Spinal cord (tissue), 10 donors: ENCODE measurements around the gene TMEM208. TPM values are rescaled to one million over a fixed set of nuclear protein-coding genes. Genes with fewer than 3 reads are reported as not detected.
A peak's percentile ranks its signal among the peaks of the same experiment; 100 is the strongest.

ENCODE experiments used
- DNase-seq, 6 donors: peaks; one replicate each; pipeline versions ENCODE4 v3.0.0 to v3.0.0-alpha.2; 2013 to 2015; ENCODE audit warnings: low spot score in 6 of 6, low read depth in 4 of 6
- H3K27ac ChIP-seq: one replicate; pipeline ENCODE4 v1.5.1; 2013; ENCODE audit warnings: low read depth, low read length, control low read depth
- H3K27me3 ChIP-seq: one replicate; pipeline ENCODE4 v1.6.1; 2013; ENCODE audit warnings: low read length; ENCODE audit not compliant: control insufficient read depth, insufficient read depth
- H3K36me3 ChIP-seq: one replicate; pipeline ENCODE4 v1.6.1; 2013; ENCODE audit warnings: low read length; ENCODE audit not compliant: control insufficient read depth, insufficient read depth
- H3K4me1 ChIP-seq: one replicate; pipeline ENCODE4 v1.6.1; 2013; ENCODE audit warnings: low read length; ENCODE audit not compliant: control insufficient read depth, insufficient read depth
- H3K4me3 ChIP-seq: one replicate; pipeline ENCODE4 v1.5.1; 2013; ENCODE audit warnings: low read depth, low read length, control low read depth
- H3K9me3 ChIP-seq: one replicate; pipeline ENCODE4 v1.6.1; 2013; ENCODE audit warnings: low read length; ENCODE audit not compliant: control insufficient read depth, insufficient read depth
- WGBS: methylation state at CpG from one replicate; pipeline ENCODE4 v1.1.5; 2013; ENCODE audit warnings: missing lambda C conversion rate; ENCODE audit not compliant: insufficient coverage; 5-methylcytosine and 5-hydroxymethylcytosine counted together
- polyA plus RNA-seq, 2 donors: library from polyadenylated mRNA; unstranded; fragments of 120-200 nt; gene quantifications; one replicate each; pipeline ENCODE4 v1.2.1, GENCODE V29; 2013; ENCODE audit not compliant: insufficient read length in 2 of 2
- total RNA-seq, 2 donors: library from RNA; depleted of rRNA in 1 of 2; stranded (reverse); fragments of 120-200 nt in 1 of 2; fragments of >200 nt in 1 of 2; gene quantifications; one replicate each; pipeline versions ENCODE4 v1.2.3 to v1.2.4, GENCODE V29; 2013 to 2014
- donor health status: healthy.

The TMEM208 gene
- total and polyA plus RNA-seq, 4 donors: 18.8 to 57.4 (median 45.7) TPM

GRCh38 chr16:67216612-67217490 lies 10.1 kb upstream of the TMEM208 start:
- no peaks in the 10 kb centered on the region for H3K9me3 ChIP-seq
- H3K27ac ChIP-seq: no peak overlapping the region
- H3K4me3 ChIP-seq: no peak overlapping the region
- H3K36me3 ChIP-seq: peaks cover 40% of the 10 kb centered on the region
- H3K4me1 ChIP-seq: no peaks in the 10 kb centered on the region
- no peaks in the 10 kb centered on the region for H3K27me3 ChIP-seq
- 78% methylated on average over 15 of the region's 18 CpGs for WGBS
- no peak for DNase-seq

DNA sequence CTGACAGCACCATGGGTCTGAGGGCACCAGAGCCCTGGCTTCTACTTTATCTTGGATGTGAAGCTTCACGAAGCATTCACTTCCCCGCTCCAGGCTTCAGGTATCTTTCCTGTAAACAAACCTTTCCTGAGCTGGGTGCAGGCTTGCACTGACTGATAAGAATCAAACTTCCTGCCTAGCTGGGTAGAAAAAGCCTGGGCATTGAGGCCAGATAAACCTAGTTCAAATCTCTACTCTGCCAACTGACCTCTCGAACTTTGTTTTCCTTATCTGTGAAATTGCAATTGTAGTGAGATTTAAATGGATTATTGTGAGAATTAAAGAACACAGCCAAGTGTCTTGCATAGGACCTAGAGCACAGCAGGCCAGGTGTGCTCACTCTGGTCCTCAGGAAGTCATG lies 2.9 kb upstream of the TMEM208 start:
- peaks cover 28% of the 10 kb centered on the region for H3K4me1 ChIP-seq
- no peaks in the 10 kb centered on the region for H3K27me3 ChIP-seq
- no peak overlapping the region for H3K4me3 ChIP-seq
- no peak overlapping the region for H3K27ac ChIP-seq
- 100% methylated on average over 2 of the region's 3 CpGs for WGBS
- H3K9me3 ChIP-seq: no peaks in the 10 kb centered on the region
- DNase-seq: no peak
- H3K36me3 ChIP-seq: peaks cover 23% of the 10 kb centered on the region

DNA sequence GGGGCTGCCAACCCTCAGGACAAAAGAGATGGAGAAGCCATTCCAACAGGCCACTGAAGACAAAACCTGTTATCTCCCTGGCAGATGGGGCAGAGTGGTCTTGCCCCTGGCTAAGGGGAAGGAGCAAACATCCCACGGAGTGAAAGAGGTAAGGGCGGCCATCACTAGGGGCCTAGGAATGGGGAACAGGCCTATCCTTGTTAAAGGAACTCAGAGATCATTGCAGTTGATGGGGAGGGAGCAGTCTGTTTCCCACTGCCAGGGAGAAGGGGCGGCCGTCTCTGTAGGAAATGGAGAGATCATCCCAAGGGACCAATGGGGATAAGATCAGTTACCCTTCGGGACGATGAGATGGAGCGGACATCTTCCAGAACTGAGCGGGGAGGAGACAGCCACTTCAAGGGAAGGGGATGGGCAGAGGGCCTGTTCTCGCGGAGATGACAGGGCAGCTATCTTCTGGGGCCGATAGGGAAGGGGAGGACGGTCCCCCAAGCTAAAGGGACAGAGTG lies 581 bp upstream of the TMEM208 start:
- H3K27ac ChIP-seq: peak overlapping the region; percentile 44
- peaks cover 46% of the 10 kb centered on the region for H3K36me3 ChIP-seq
- no peaks in the 10 kb centered on the region for H3K27me3 ChIP-seq
- no peaks in the 10 kb centered on the region for H3K9me3 ChIP-seq
- 6% methylated on average over 12 of the region's 12 CpGs for WGBS
- peaks cover 28% of the 10 kb centered on the region for H3K4me1 ChIP-seq
- peak overlapping the region; percentile 94 for H3K4me3 ChIP-seq
- DNase-seq: no peak

- H3K4me3 ChIP-seq: peak overlapping the region; percentile 94
- H3K27me3 ChIP-seq: no peaks in the 10 kb centered on the region
- H3K9me3 ChIP-seq: no peaks in the 10 kb centered on the region
- peaks cover 58% of the 10 kb centered on the region for H3K36me3 ChIP-seq
- 15% methylated on average over 11 of the region's 12 CpGs for WGBS
- no peak overlapping the region for H3K27ac ChIP-seq
- DNase-seq: no peak
- H3K4me1 ChIP-seq: peaks cover 28% of the 10 kb centered on the region
Observed at GRCh38 chr16:67227567-67227921, 614 bp downstream of the TMEM208 start.

DNA sequence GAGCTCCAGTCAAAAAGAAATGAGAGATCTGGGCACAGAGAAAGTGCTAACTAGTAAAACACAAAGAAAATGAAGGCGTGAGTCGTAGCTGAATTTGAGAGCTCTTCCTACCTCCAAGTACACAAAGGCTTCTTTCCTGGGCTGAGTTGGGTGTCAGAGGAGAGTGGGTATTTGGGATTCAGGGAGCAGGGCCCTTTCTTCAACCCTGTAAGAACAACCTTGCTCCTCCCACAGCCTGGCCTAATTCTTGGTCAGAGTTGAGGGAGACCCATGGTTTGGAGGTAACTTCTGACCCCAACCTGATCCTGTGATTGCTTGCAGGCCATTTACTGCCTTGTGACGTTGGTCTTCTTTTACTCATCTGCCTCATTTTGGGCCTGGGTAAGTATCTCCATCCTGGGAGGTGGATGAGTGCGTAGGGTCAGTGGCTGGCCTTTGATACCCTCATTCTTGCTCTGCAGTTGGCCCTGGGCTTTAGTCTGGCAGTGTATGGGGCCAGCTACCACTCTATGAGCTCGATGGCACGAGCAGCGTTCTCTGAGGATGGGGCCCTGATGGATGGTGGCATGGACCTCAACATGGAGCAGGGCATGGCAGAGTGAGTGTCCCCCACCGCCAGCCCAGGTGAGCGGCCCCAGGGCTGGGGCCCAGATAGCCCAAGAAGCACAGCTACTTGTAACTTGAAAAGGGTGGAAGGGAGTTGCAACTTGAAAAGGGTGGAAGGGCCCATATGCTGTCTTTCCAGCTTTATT lies 1.3 kb downstream of the TMEM208 start:
- H3K36me3 ChIP-seq: peaks cover 55% of the 10 kb centered on the region
- no peaks in the 10 kb centered on the region for H3K27me3 ChIP-seq
- peak overlapping the region; percentile 94 for H3K4me3 ChIP-seq
- H3K4me1 ChIP-seq: peaks cover 28% of the 10 kb centered on the region
- H3K9me3 ChIP-seq: no peaks in the 10 kb centered on the region
- 95% methylated on average over 7 of the region's 9 CpGs for WGBS
- no peak overlapping the region for H3K27ac ChIP-seq
- DNase-seq: no peak

- no peak for DNase-seq
- Histone ChIP-seq H3K4me1 (peaks cover 28% of the 10 kb centered on the region), H3K9me3 (no peaks in the 10 kb centered on the region), H3K27ac (no peak overlapping the region), H3K36me3 (peaks cover 54% of the 10 kb centered on the region), H3K4me3 (no peak overlapping the region), H3K27me3 (no peaks in the 10 kb centered on the region)
- 94% methylated on average over 8 of the region's 9 CpGs for WGBS
Observed at GRCh38 chr16:67228905-67229304, 2.0 kb downstream of the TMEM208 start.

DNA sequence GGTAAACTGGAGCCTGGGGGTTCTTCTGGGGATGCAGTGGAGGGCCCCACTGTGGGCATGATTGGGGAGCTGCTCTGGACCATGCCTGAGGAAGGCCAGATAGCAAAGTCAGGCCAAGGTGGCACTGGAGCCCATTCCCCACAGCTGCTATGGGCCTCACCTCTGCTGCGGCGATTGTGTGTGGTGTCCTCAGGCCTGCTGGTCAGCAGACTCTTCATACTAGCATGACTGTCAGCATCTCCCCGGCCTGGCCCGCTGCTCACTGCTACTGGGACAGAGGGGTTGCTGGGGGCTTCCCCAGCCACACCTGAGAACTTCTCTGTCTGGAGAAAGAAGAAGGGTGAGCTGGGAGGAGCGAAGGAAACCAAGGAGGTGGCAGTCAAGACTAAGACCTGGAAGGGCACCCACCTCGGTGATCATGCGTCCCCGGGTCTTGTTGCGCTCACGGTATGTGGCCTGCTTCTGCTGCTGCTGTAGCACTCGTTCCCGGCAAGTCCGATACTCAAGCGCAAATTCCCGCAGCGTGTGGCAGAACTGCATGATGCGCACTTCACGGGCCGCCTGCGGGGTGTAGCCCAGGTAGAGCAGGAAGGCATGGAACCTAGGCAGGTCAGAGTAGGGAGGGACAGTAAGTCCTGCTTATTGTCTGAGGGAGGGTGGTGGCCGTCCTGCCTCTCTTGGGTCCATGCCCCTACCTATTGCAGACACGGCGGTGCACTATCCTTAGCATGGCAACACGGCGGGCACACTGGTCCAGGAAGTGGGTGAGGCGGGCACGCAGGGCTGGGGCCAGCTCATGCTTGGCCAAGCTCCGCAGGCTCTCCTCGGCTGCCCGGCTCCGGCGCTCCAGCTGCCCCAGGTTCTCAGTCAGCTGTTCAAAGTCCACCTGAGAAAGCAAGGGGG lies 3.2 kb downstream of the TMEM208 start:
- Histone ChIP-seq H3K4me3 (no peak overlapping the region), H3K27me3 (no peaks in the 10 kb centered on the region), H3K4me1 (peaks cover 28% of the 10 kb centered on the region), H3K27ac (no peak overlapping the region), H3K36me3 (peaks cover 61% of the 10 kb centered on the region), H3K9me3 (no peaks in the 10 kb centered on the region)
- DNase-seq: no peak
- WGBS: 97% methylated on average over 31 of the region's 32 CpGs

- no peak overlapping the region for H3K4me3 ChIP-seq
- H3K9me3 ChIP-seq: no peaks in the 10 kb centered on the region
- no peaks in the 10 kb centered on the region for H3K27me3 ChIP-seq
- peaks cover 19% of the 10 kb centered on the region for H3K4me1 ChIP-seq
- WGBS: 93% methylated on average over 11 of the region's 12 CpGs
- no peak overlapping the region for H3K27ac ChIP-seq
- H3K36me3 ChIP-seq: peaks cover 68% of the 10 kb centered on the region
- DNase-seq: no peak
Observed at GRCh38 chr16:67230809-67231660, 4.1 kb downstream of the TMEM208 start.
